Prostate gland (tissue), 2 donors: ENCODE measurements around the gene NR2C2AP.

ENCODE experiments used
- CTCF ChIP-seq, 4 experiments: fragments of 200-600 bp in 2 of 4; fragments of 450-650 bp in 2 of 4; sonication (generic) in 2 of 4; IDR thresholded peaks; 1 replicate in 3 of 4; 2 replicates in 1 of 4; pipeline ENCODE4 v1.5.1; 2016 to 2019; ENCODE audit warnings: antibody characterized with exemption in 4 of 4, mild to moderate bottlenecking in 2 of 4, moderate library complexity in 2 of 4
- POLR2A ChIP-seq: fragments of 450-650 bp; IDR thresholded peaks from one replicate; pipeline ENCODE4 v1.6.1; 2016; ENCODE audit warnings: antibody characterized with exemption, mild to moderate bottlenecking
- POLR2AphosphoS5 ChIP-seq: sonication (generic); formaldehyde crosslinking; IDR thresholded peaks from one replicate; pipeline ENCODE4 v1.6.1; 2017; ENCODE audit warnings: antibody characterized with exemption

DNA sequence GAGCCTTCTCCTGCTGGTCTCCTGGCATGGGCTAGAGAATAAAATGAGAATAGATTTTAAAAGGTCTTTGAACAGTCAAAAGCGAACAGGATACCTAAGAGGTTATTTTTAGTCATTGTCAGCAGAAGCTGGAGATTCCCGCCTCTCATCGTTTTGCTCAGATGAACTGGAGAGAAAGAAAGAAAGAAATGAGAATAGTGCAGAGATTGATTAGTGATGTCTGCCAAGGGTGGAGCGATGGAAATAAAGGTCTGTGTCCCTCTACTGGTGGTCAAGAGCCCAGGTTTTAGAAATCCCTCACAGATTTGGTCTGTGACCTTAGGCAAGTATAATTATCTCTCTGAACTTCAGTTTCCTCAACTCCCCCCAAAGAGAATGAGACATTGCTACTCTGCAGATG, 13.9 kb upstream of the NR2C2AP start:
- TF ChIP-seq CTCF (IDR thresholded peaks at IDR 0.05) (no peak), POLR2A (no peak), POLR2AphosphoS5 (no peak)
